PFSK-1 (cell line): ENCODE results near the gene FZD7.

Experiments used
- FOXP2 ChIP-seq: optimal IDR thresholded peaks from 2 replicates; pipeline ENCODE3; 2011; ENCODE audit warnings: borderline replicate concordance, control low read depth, inconsistent platforms; ENCODE audit not compliant: insufficient read depth; ENCODE audit errors: extremely low read length, extremely low read depth
- POLR2AphosphoS5 ChIP-seq: IDR thresholded peaks from 2 replicates; pipeline ENCODE4 v1.6.1; 2012; ENCODE audit warnings: low read depth, mild to moderate bottlenecking, control low read depth, low read length, moderate library complexity
- REST ChIP-seq, 2 experiments: IDR thresholded peaks; 2 replicates each; pipeline versions ENCODE4 v1.6.1 to v1.8.0; 2011 to 2012; ENCODE audit warnings: low read depth in 2 of 2, low read length in 2 of 2, control low read depth in 1 of 2, inconsistent platforms in 1 of 2, mild to moderate bottlenecking in 1 of 2, moderate library complexity in 1 of 2; ENCODE audit not compliant: insufficient read depth in 1 of 2
- SIN3A ChIP-seq: IDR thresholded peaks from 2 replicates; pipeline ENCODE4 v1.6.1; 2012; ENCODE audit warnings: mild to moderate bottlenecking, low read length, moderate library complexity, borderline replicate concordance; ENCODE audit not compliant: insufficient read depth
- TAF1 ChIP-seq: IDR thresholded peaks from 2 replicates; pipeline ENCODE4 v1.6.1; 2012; ENCODE audit warnings: low read length, control low read depth, borderline replicate concordance; ENCODE audit not compliant: insufficient read depth

The FZD7 gene

DNA sequence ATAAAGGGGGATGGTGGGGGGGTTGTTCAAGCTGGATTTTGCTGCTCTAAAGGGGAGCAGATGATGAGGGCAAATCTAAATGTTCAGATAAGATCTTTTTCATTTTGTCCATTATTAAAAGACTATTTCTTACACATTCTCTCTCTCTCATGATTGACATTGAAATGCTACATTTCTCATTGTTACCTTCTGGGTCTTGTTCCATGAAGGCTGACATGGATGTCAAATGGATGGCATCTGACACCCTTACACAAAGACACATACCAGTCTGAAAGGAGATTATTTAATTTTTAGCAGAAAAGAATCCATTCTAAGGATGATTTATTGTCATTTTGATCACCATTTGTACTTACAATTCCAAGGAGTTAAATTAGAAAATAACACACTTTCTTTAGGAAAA is 11.1 kb downstream of the FZD7 start:
- TF ChIP-seq TAF1 (no peak), POLR2AphosphoS5 (no peak), SIN3A (no peak), FOXP2 (no peak), REST (IDR thresholded peaks at IDR 0.05; ENCODE audit: insufficient read depth in 1 of 2, low read depth in 2 of 2, low read length in 2 of 2) (no peak)

GRCh38 chr2:202046572-202046971 is 12.9 kb downstream of the FZD7 start:
- TF ChIP-seq SIN3A (no peak), FOXP2 (no peak), TAF1 (no peak), POLR2AphosphoS5 (no peak), REST (IDR thresholded peaks at IDR 0.05; ENCODE audit: insufficient read depth in 1 of 2, low read depth in 2 of 2, low read length in 2 of 2) (no peak)

GRCh38 chr2:202049092-202049728 is 15.6 kb downstream of the FZD7 start:
- no peak for TF ChIP-seq FOXP2
- no peak for TF ChIP-seq POLR2AphosphoS5
- no peak for TF ChIP-seq TAF1
- TF ChIP-seq SIN3A = no peak
- no peak for TF ChIP-seq REST (IDR thresholded peaks at IDR 0.05; ENCODE audit: insufficient read depth in 1 of 2, low read depth in 2 of 2, low read length in 2 of 2)

- TF ChIP-seq TAF1 (no peak), SIN3A (no peak), FOXP2 (no peak), POLR2AphosphoS5 (no peak), REST (IDR thresholded peaks at IDR 0.05; ENCODE audit: insufficient read depth in 1 of 2, low read depth in 2 of 2, low read length in 2 of 2) (no peak)
These were observed 16.2 kb downstream of the FZD7 start for GRCh38 chr2:202049840-202050239.
